ENCODE results near the gene PRR23E. TPM values are rescaled to one million over a fixed set of nuclear protein-coding genes. Genes with fewer than 3 reads are reported as not detected.

PRR23E gene
- total RNA-seq, 3 donors from 2014 or later: not detected

GRCh38 chr3:127153506-127153815, 39.5 kb upstream of the PRR23E start:
- no peak overlapping the region for H3K27ac ChIP-seq
- peaks cover 0 to 16% of the 10 kb centered on the region in 2 donors for H3K27me3 ChIP-seq
- H3K4me3 ChIP-seq: no peak overlapping the region
- no peaks in the 10 kb centered on the region for H3K9me3 ChIP-seq
- no peak for DNase-seq (ENCODE audit: low spot score in 2 of 2)
- no peaks in the 10 kb centered on the region for H3K36me3 ChIP-seq
- no peaks in the 10 kb centered on the region for H3K4me1 ChIP-seq
- TF ChIP-seq POLR2A (IDR thresholded peaks at IDR 0.05) (no peak), POLR2AphosphoS5 (IDR thresholded peaks at IDR 0.05) (no peak)
- TF ChIP-seq, protein P1, sequence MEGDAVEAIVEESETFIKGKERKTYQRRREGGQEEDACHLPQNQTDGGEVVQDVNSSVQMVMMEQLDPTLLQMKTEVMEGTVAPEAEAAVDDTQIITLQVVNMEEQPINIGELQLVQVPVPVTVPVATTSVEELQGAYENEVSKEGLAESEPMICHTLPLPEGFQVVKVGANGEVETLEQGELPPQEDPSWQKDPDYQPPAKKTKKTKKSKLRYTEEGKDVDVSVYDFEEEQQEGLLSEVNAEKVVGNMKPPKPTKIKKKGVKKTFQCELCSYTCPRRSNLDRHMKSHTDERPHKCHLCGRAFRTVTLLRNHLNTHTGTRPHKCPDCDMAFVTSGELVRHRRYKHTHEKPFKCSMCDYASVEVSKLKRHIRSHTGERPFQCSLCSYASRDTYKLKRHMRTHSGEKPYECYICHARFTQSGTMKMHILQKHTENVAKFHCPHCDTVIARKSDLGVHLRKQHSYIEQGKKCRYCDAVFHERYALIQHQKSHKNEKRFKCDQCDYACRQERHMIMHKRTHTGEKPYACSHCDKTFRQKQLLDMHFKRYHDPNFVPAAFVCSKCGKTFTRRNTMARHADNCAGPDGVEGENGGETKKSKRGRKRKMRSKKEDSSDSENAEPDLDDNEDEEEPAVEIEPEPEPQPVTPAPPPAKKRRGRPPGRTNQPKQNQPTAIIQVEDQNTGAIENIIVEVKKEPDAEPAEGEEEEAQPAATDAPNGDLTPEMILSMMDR (IDR thresholded peaks at IDR 0.05): no peak
- intact Hi-C loops (cut with DNase I; ENCODE audit: low total_unique reads): no loop called here

DNA sequence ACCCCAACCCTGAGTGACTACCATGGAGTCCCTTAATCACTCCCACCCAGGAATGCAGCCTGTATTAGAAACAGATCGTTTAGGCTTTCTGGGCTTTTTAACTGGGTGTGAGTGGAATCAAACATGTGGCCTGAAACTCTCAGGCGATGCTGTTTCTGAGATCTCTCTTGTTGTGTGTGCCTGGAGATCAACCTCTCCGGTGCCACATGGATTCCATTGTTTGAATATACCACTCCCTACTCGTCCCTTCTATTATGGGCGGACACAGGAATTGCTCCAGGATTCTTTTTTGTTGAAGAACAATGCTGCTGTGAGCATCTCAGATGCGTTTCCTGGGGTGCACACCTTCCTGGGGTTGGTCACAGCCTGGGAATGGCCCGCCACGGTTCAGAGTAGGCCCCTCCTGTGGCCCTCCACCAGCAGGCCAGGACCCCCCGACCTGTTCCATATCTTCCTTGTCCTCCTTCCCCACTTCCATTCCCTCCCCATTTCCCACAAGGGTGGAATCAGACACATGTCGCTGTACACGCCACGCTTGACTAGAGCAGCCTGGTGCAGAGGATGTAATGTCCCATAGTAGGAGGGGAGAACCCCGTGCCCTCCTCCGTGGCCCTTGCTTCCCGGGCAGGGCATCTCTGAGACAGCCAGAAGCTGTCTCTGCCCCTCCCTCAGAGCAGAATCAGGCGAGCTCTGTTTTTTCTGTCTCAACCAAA, 36.4 kb upstream of the PRR23E start:
- H3K27me3 ChIP-seq: peaks cover 0 to 20% of the 10 kb centered on the region in 2 donors
- no peak for DNase-seq (ENCODE audit: low spot score in 2 of 2)
- H3K36me3 ChIP-seq: no peaks in the 10 kb centered on the region
- no peak overlapping the region for H3K4me3 ChIP-seq
- H3K9me3 ChIP-seq: no peaks in the 10 kb centered on the region
- TF ChIP-seq POLR2A (IDR thresholded peaks at IDR 0.05) (no peak), POLR2AphosphoS5 (IDR thresholded peaks at IDR 0.05) (no peak)
- TF ChIP-seq, protein P1 (IDR thresholded peaks at IDR 0.05): no peak
- intact Hi-C loops (cut with DNase I; ENCODE audit: low total_unique reads): no loop called here
- H3K4me1 ChIP-seq: no peaks in the 10 kb centered on the region
- H3K27ac ChIP-seq: no peak overlapping the region

- H3K9me3 ChIP-seq: no peaks in the 10 kb centered on the region
- H3K36me3 ChIP-seq: no peaks in the 10 kb centered on the region
- no peak overlapping the region for H3K27ac ChIP-seq
- no peaks in the 10 kb centered on the region for H3K4me1 ChIP-seq
- H3K27me3 ChIP-seq: peaks cover 0 to 20% of the 10 kb centered on the region in 2 donors
- DNase-seq (ENCODE audit: low spot score in 2 of 2): peak in 1 of 2 donors; percentile 45
- TF ChIP-seq POLR2AphosphoS5 (IDR thresholded peaks at IDR 0.05): no peak
- TF ChIP-seq, protein P1 (IDR thresholded peaks at IDR 0.05): no peak
- TF ChIP-seq POLR2A (IDR thresholded peaks at IDR 0.05): no peak
- no peak overlapping the region for H3K4me3 ChIP-seq
- intact Hi-C loops (cut with DNase I; ENCODE audit: low total_unique reads): no loop called here
Measured at GRCh38 chr3:127157171-127157828, 35.6 kb upstream of the PRR23E start.

GRCh38 chr3:127158614-127159229, 34.2 kb upstream of the PRR23E start:
- intact Hi-C loops (cut with DNase I; ENCODE audit: low total_unique reads): no loop called here
- no peak overlapping the region for H3K4me3 ChIP-seq
- peaks cover 0 to 20% of the 10 kb centered on the region in 2 donors for H3K27me3 ChIP-seq
- no peaks in the 10 kb centered on the region for H3K4me1 ChIP-seq
- no peak overlapping the region for H3K27ac ChIP-seq
- H3K9me3 ChIP-seq: no peaks in the 10 kb centered on the region
- TF ChIP-seq POLR2AphosphoS5 (IDR thresholded peaks at IDR 0.05) (no peak), POLR2A (IDR thresholded peaks at IDR 0.05) (no peak)
- TF ChIP-seq, protein P1 (IDR thresholded peaks at IDR 0.05): no peak
- no peaks in the 10 kb centered on the region for H3K36me3 ChIP-seq
- DNase-seq (ENCODE audit: low spot score in 2 of 2): peak in 1 of 2 donors; percentile 41

DNA sequence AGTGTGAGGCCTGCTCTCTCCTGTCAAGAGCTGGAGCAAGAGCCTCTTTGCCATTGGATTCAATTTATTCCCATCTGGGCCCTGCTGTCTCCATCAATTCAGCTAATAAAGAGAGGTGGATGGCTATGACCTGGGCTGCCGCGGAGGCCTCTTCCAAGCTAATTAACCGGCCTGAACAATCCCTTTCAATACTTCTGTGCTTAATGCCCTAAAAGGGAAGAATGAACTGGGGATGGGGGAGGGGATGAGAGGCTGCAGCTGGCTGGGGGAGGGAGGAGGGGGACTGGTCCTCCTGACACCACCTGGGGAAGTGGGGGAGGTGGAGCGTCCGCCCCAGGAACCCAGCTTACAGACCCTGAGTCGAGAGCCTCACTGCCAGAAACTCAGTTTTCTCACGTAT, 33.4 kb upstream of the PRR23E start:
- H3K4me3 ChIP-seq: no peak overlapping the region
- H3K27ac ChIP-seq: no peak overlapping the region
- H3K9me3 ChIP-seq: no peaks in the 10 kb centered on the region
- no peaks in the 10 kb centered on the region for H3K36me3 ChIP-seq
- no peaks in the 10 kb centered on the region for H3K4me1 ChIP-seq
- H3K27me3 ChIP-seq: peaks cover 0 to 20% of the 10 kb centered on the region in 2 donors
- no peak for DNase-seq (ENCODE audit: low spot score in 2 of 2)
- intact Hi-C loops (cut with DNase I; ENCODE audit: low total_unique reads): no loop called here
- TF ChIP-seq, protein P1 (IDR thresholded peaks at IDR 0.05): no peak
